K562 (cell line): ENCODE data around the gene TBC1D17. TPM values are rescaled to one million over a fixed set of nuclear protein-coding genes. Genes with fewer than 3 reads are reported as not detected.

Experiments used
- BCOR ChIP-seq: fragments of 450-650 bp; IDR thresholded peaks from 2 replicates; pipeline ENCODE4 v1.6.1; 2016
- CHD4 ChIP-seq: fragments of 200-600 bp; sonication (generic); IDR thresholded peaks from 3 replicates; pipeline ENCODE4 v1.6.1; 2012; ENCODE audit warnings: low read depth, mild to moderate bottlenecking, mixed read lengths, low read length, inconsistent platforms; ENCODE audit not compliant: insufficient read depth, insufficient replicate concordance, poor library complexity, severe bottlenecking
- FOS ChIP-seq: IDR thresholded peaks from 3 replicates; pipeline ENCODE4 v1.6.1; 2011; ENCODE audit not compliant: insufficient read length; ENCODE audit errors: extremely low read depth
- FOXK2 ChIP-seq, 2 experiments: fragments of 450-650 bp; IDR thresholded peaks in 1 of 2; conservative IDR thresholded peaks in 1 of 2; 2 replicates each; pipeline ENCODE4 v1.6.1; 2016; ENCODE audit warnings: low read depth in 2 of 2, mild to moderate bottlenecking in 1 of 2
- GATAD2B ChIP-seq: fragments of 450-650 bp; IDR thresholded peaks from 2 replicates; pipeline ENCODE4 v1.6.1; 2017; ENCODE audit warnings: mild to moderate bottlenecking, borderline replicate concordance
- MAZ ChIP-seq, 2 experiments: fragments of 450-650 bp in 1 of 2; sonication (generic) in 1 of 2; formaldehyde crosslinking; IDR thresholded peaks in 1 of 2; conservative IDR thresholded peaks in 1 of 2; 2 replicates each; pipeline versions ENCODE4 v1.4.0 to v1.5.0; 2020; ENCODE audit warnings: mild to moderate bottlenecking in 1 of 2, missing genetic modification reagents in 1 of 2
- MCM2 ChIP-seq: fragments of 450-650 bp; IDR thresholded peaks from 2 replicates; pipeline ENCODE4 v1.6.1; 2017; ENCODE audit warnings: low read depth, mild to moderate bottlenecking
- MEF2D ChIP-seq: conservative IDR thresholded peaks from 2 replicates; pipeline ENCODE4 v1.6.1; 2016; ENCODE audit warnings: low read depth, missing genetic modification characterization, missing compliant biosample characterization
- NUFIP1 ChIP-seq: fragments of 450-650 bp; IDR thresholded peaks from 2 replicates; pipeline ENCODE4 v1.6.1; 2018; ENCODE audit not compliant: partially characterized antibody
- POLR2AphosphoS5 ChIP-seq: IDR thresholded peaks from 2 replicates; pipeline ENCODE4 v1.6.1; 2011; ENCODE audit warnings: mild to moderate bottlenecking, low read depth, low read length, moderate library complexity; ENCODE audit not compliant: control insufficient read depth, insufficient read depth
- PRMT5 ChIP-seq: sonication (generic); formaldehyde crosslinking; IDR thresholded peaks from 2 replicates; pipeline ENCODE4 v1.5.0; 2020; ENCODE audit warnings: missing genetic modification reagents
- SRSF9 ChIP-seq: fragments of 200-400 bp; formaldehyde crosslinking; IDR thresholded peaks from 2 replicates; pipeline ENCODE4 v1.6.1; 2017; ENCODE audit warnings: low read depth, low read length, borderline replicate concordance
- TAF7 ChIP-seq: fragments of 450-650 bp; IDR thresholded peaks from 2 replicates; pipeline ENCODE4 v1.6.1; 2016; ENCODE audit warnings: missing genetic modification characterization, missing compliant biosample characterization
- ZFP36 ChIP-seq: fragments of 150-350 bp; IDR thresholded peaks from 2 replicates; pipeline ENCODE4 v1.6.1; 2018; ENCODE audit warnings: low read length, low read depth; ENCODE audit not compliant: partially characterized antibody
- ZNF134 ChIP-seq: fragments of 250-450 bp; sonication (Bioruptor Pico); conservative IDR thresholded peaks from 2 replicates; pipeline ENCODE4 v1.4.0; 2020
- ZNF398 ChIP-seq: fragments of 250-450 bp; sonication (Bioruptor Pico); IDR thresholded peaks from 2 replicates; pipeline ENCODE4 v1.8.0; 2021; ENCODE audit warnings: moderate library complexity, mild to moderate bottlenecking, inconsistent platforms
- ZNF699 ChIP-seq: fragments of 250-450 bp; sonication (Bioruptor Pico); IDR thresholded peaks from 2 replicates; pipeline ENCODE4 v1.8.0; 2021; ENCODE audit warnings: mild to moderate bottlenecking, moderate library complexity; ENCODE audit not compliant: insufficient replicate concordance
- ZNF830 ChIP-seq: fragments of 250-450 bp; sonication (Bioruptor Pico); IDR thresholded peaks from 2 replicates; pipeline ENCODE4 v1.5.0; 2021; ENCODE audit warnings: mild to moderate bottlenecking
- polyA plus RNA-seq, 8 experiments: library from polyadenylated mRNA; depleted of rRNA in 4 of 8; stranded (reverse) in 5 of 8; unstranded in 3 of 8; fragments of >200 nt; fragmentation: Nextera tagmentation in 2 of 8; fragmentation: Illumina TruSeq in 1 of 8; extraction: Ambion mirVana in 2 of 8; extraction: Trizol in 1 of 8; gene quantifications; 2 replicates each; pipeline versions ENCODE4 v1.2.1 to v1.2.3, GENCODE V29; 2011 to 2014; ENCODE audit warnings: inconsistent platforms in 1 of 8, missing spikeins in 1 of 8
- total RNA-seq, 7 experiments: library from RNA; depleted of rRNA in 6 of 7; stranded (reverse); fragments of >200 nt in 6 of 7; fragmentation: Illumina TruSeq in 2 of 7; extraction: Trizol in 2 of 7; gene quantifications; 2 replicates each; pipeline versions ENCODE4 v1.2.1 to v1.2.3, GENCODE V29; 2011 to 2021; ENCODE audit warnings: low replicate concordance in 1 of 7
- TF ChIP-seq, protein P1 (sequence below): fragments of 450-650 bp; IDR thresholded peaks from 2 replicates; pipeline ENCODE4 v1.6.1; 2018; ENCODE audit not compliant: partially characterized antibody

The TBC1D17 gene
- total and polyA plus RNA-seq, 9 of the 15 experiments (the other 6 are each of a cell fraction or from before 2014, with no cell fraction given), result 0.42 to 16.0 (median 3.8) TPM

GRCh38 chr19:49892716-49893115 lies 15.2 kb downstream of the TBC1D17 start (continued):
- TF ChIP-seq ZNF699 (CRISPR knock-in tag) (no peak), ZNF134 (CRISPR knock-in tag) (no peak), BCOR (peak; percentile 83), PRMT5 (CRISPR knock-in tag) (no peak), MAZ (CRISPR knock-in tag; conservative IDR thresholded peaks at IDR 0.05 in 1 of 2, IDR thresholded peaks at IDR 0.05 in 1 of 2) (no peak), POLR2AphosphoS5 (no peak), TAF7 (no peak), MCM2 (no peak), CHD4 (no peak), ZNF398 (CRISPR knock-in tag) (no peak), SRSF9 (no peak), NUFIP1 (no peak), FOS (no peak), ZFP36 (peak; percentile 98), FOXK2 (conservative IDR thresholded peaks at IDR 0.05 in 1 of 2, IDR thresholded peaks at IDR 0.05 in 1 of 2; ENCODE audit: low read depth in 2 of 2) (no peak), ZNF830 (CRISPR knock-in tag) (no peak), GATAD2B (no peak), MEF2D (no peak)
- TF ChIP-seq, protein P1, sequence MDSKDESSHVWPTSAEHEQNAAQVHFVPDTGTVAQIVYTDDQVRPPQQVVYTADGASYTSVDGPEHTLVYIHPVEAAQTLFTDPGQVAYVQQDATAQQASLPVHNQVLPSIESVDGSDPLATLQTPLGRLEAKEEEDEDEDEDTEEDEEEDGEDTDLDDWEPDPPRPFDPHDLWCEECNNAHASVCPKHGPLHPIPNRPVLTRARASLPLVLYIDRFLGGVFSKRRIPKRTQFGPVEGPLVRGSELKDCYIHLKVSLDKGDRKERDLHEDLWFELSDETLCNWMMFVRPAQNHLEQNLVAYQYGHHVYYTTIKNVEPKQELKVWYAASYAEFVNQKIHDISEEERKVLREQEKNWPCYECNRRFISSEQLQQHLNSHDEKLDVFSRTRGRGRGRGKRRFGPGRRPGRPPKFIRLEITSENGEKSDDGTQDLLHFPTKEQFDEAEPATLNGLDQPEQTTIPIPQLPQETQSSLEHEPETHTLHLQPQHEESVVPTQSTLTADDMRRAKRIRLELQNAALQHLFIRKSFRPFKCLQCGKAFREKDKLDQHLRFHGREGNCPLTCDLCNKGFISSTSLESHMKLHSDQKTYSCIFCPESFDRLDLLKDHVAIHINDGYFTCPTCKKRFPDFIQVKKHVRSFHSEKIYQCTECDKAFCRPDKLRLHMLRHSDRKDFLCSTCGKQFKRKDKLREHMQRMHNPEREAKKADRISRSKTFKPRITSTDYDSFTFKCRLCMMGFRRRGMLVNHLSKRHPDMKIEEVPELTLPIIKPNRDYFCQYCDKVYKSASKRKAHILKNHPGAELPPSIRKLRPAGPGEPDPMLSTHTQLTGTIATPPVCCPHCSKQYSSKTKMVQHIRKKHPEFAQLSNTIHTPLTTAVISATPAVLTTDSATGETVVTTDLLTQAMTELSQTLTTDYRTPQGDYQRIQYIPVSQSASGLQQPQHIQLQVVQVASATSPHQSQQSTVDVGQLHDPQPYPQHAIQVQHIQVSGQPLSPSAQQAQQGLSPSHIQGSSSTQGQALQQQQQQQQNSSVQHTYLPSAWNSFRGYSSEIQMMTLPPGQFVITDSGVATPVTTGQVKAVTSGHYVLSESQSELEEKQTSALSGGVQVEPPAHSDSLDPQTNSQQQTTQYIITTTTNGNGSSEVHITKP, result no peak
